ENCODE results near the gene JSRP1.
A peak's percentile ranks its signal among the peaks of the same experiment; 100 is the strongest.
"Not testable (repeated sequence)": the region's sequence is repeated elsewhere in the genome, so short reads cannot be mapped to it uniquely, and the experiment has no call there.

The JSRP1 gene

GRCh38 chr19:2282062-2282861 is 26.0 kb upstream of the JSRP1 start, which contains the start of gene PEAK3:
Gene PEAK3, minus strand, starts transcription at chr19:2282175. Its CDS starts 1,244 bp downstream, at chr19:2280931.
- no peak for DNase-seq

- not testable (repeated sequence) for DNase-seq
Observed at GRCh38 chr19:2281265-2282061, 25.2 kb upstream of the JSRP1 start.

GRCh38 chr19:2280633-2281264 is 24.5 kb upstream of the JSRP1 start:
- no peak for DNase-seq

- DNase-seq = no peak
Observed at GRCh38 chr19:2278459-2279158, 22.4 kb upstream of the JSRP1 start.

- no peak for DNase-seq
Observed at GRCh38 chr19:2277138-2277537, 20.9 kb upstream of the JSRP1 start.

- DNase-seq = no peak
Observed at GRCh38 chr19:2276429-2276986, 20.3 kb upstream of the JSRP1 start.

GRCh38 chr19:2275588-2276428 is 19.6 kb upstream of the JSRP1 start:
- DNase-seq = no peak

- DNase-seq = peak; percentile 52 to 81 (median 76)
Observed at GRCh38 chr19:2274931-2275535, 18.8 kb upstream of the JSRP1 start.

- DNase-seq = no peak
Observed at GRCh38 chr19:2274185-2274711, 18.0 kb upstream of the JSRP1 start.

- DNase-seq = peak; percentile 66 to 83 (median 78)
Observed at GRCh38 chr19:2273356-2274184, 17.4 kb upstream of the JSRP1 start.

- peak in 1 of 3 experiments; percentile 55 for DNase-seq
Observed at GRCh38 chr19:2271234-2272103, 15.3 kb upstream of the JSRP1 start.

- DNase-seq = peak; percentile 44 to 77 (median 64)
Observed at GRCh38 chr19:2270423-2271233, 14.4 kb upstream of the JSRP1 start.

GRCh38 chr19:2270157-2270422 is 13.9 kb upstream of the JSRP1 start:
- peak in 1 of 3 experiments; percentile 56 for DNase-seq

- DNase-seq = peak; percentile 98 to 99 (median 98)
Observed at GRCh38 chr19:2269244-2270156, 13.3 kb upstream of the JSRP1 start.

- DNase-seq = no peak
Observed at GRCh38 chr19:2268861-2269243, 12.6 kb upstream of the JSRP1 start.

- DNase-seq = no peak
Observed at GRCh38 chr19:2268480-2268830, 12.2 kb upstream of the JSRP1 start.

All from NCI-H1417 (cell line).